Kidney epithelial cell (primary cell): ENCODE results near the gene LRRC74B. TPM values are rescaled to one million over a fixed set of nuclear protein-coding genes. Genes with fewer than 3 reads are reported as not detected.
"Not testable (repeated sequence)": the region's sequence is repeated elsewhere in the genome, so short reads cannot be mapped to it uniquely, and the experiment has no call there.

Source experiments
- DNase-seq: peaks from one replicate; pipeline ENCODE4 v3.0.0-alpha.2; 2010; ENCODE audit warnings: low read depth
- H3K27me3 ChIP-seq: 2 replicates; pipeline ENCODE4 v1.6.0; 2011; ENCODE audit warnings: low read length; ENCODE audit not compliant: control insufficient read depth, insufficient read depth
- H3K36me3 ChIP-seq: 2 replicates; pipeline ENCODE4 v1.5.1; 2011; ENCODE audit warnings: low read length; ENCODE audit not compliant: control insufficient read depth, insufficient read depth
- H3K4me3 ChIP-seq: 2 replicates; pipeline ENCODE4 v1.5.1; 2011; ENCODE audit warnings: low read depth, mild to moderate bottlenecking, control low read depth, low read length
- total RNA-seq: library from RNA; depleted of rRNA; stranded (reverse); fragments of >200 nt; gene quantifications from 2 replicates; pipeline ENCODE4 v1.2.3, GENCODE V29; 2015
- TF ChIP-seq, protein P1 (sequence below): IDR thresholded peaks from 2 replicates; pipeline ENCODE4 v1.5.1; 2011; ENCODE audit warnings: mild to moderate bottlenecking, moderate library complexity, low read length, control low read depth, inconsistent platforms; ENCODE audit not compliant: insufficient read depth, poor library complexity, severe bottlenecking

The LRRC74B gene
- total RNA-seq, 1 donor from 2014 or later = not detected

DNA sequence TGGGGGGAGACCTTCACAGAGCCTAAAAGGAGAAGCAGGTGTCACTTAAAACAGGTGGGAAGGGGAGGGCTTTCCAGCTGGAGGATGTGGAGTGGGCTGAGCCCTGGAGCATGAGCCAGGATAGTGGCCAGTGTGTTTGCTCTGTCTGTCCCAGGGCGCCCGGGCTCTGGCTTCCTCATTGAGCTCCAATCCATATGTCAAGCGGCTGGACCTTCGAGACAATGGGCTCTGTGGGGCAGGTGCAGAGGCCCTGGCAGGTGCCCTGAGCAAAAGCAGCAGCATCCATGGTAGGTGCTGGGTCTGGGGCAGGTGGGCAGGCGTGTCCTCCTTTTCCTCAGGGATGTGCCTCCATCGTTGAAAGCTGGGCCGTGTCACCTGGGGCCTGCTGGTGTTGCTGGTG is 2.0 kb downstream of the LRRC74B start:
- no peak for DNase-seq
- no peaks in the 10 kb centered on the region for H3K36me3 ChIP-seq
- no peaks in the 10 kb centered on the region for H3K27me3 ChIP-seq
- TF ChIP-seq, protein P1, sequence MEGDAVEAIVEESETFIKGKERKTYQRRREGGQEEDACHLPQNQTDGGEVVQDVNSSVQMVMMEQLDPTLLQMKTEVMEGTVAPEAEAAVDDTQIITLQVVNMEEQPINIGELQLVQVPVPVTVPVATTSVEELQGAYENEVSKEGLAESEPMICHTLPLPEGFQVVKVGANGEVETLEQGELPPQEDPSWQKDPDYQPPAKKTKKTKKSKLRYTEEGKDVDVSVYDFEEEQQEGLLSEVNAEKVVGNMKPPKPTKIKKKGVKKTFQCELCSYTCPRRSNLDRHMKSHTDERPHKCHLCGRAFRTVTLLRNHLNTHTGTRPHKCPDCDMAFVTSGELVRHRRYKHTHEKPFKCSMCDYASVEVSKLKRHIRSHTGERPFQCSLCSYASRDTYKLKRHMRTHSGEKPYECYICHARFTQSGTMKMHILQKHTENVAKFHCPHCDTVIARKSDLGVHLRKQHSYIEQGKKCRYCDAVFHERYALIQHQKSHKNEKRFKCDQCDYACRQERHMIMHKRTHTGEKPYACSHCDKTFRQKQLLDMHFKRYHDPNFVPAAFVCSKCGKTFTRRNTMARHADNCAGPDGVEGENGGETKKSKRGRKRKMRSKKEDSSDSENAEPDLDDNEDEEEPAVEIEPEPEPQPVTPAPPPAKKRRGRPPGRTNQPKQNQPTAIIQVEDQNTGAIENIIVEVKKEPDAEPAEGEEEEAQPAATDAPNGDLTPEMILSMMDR = no peak
- no peak overlapping the region for H3K4me3 ChIP-seq

DNA sequence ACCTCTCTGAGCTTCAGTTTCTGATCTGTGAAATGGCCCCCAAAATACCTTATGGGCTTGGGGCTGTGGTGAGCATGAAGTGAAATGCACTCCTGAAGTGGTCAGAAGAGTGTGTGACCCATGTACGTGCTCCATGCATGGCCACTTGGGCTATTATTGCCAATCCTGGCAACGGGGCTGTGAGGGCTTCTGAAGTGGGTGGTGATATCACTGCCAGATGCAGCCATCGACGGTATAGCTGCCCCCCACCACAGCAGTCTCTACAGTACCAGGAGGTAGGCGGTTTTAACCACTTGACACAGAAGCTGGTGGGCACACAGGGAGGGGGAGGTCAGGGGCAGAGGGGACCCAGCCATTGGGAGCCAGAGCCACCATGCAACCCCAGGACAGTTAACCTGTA is 2.7 kb downstream of the LRRC74B start:
- not testable (repeated sequence) for H3K27me3 ChIP-seq, DNase-seq, H3K36me3 ChIP-seq, H3K4me3 ChIP-seq

DNA sequence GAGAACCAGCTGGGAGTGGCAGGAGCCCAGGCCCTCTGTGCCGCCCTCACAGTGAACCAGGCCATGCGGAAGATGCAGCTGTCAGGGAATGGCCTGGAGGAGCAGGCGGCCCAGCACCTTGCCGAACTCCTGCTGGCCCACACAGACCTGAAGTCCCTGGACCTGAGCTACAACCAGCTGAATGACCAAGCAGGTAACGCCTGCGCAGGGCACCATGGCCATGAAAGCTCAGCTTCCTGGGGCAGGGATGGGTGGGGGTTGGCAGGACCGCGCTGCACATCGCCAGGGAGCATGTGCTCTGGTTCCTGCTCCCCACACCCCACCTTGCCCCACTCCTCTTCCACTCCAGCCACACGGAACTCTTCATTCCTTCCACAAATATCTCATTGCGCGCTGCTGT is 3.2 kb downstream of the LRRC74B start:
- not testable (repeated sequence) for H3K27me3 ChIP-seq, H3K4me3 ChIP-seq, H3K36me3 ChIP-seq, DNase-seq

DNA sequence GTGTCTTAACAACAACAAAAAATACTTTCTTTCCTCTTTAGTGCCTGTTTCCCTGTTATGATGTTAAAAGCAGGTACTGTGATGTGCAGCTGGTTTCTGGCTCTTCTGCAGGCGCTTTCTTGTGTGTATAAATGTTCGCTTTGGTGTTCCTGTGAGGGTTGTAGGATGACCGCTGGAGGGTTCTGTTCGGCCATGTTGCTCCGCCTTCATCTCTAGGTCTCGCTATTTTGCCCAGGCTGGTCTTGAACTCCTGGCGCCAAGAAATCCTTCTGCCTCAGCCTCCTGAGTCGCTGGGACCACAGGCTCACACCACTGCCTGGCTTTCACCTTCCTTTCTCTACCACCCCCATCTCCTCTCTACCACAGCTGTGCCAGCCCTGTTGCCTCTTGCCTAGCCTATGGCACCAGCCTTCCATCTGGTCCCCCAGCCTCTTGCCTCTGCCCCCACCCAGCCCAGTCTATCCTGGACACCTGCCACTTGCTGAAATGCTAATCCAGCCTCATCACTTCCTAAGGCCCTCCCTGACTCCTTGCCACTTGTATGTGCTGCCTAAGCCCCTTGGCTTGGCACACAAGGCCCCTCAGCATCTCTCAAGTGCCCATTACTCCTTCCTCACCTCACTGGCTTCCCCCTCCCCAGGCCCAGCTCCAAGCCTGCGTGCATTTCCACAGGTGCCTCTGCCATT is 5.5 kb downstream of the LRRC74B start:
- TF ChIP-seq, protein P1 = no peak
- DNase-seq = no peak
- H3K36me3 ChIP-seq = no peaks in the 10 kb centered on the region
- peaks cover 6% of the 10 kb centered on the region for H3K27me3 ChIP-seq
- no peak overlapping the region for H3K4me3 ChIP-seq

GRCh38 chr22:21051831-21052400 is 6.2 kb downstream of the LRRC74B start:
- TF ChIP-seq, protein P1 = no peak
- Histone ChIP-seq H3K4me3 (no peak overlapping the region), H3K36me3 (no peaks in the 10 kb centered on the region), H3K27me3 (peaks cover 8% of the 10 kb centered on the region)
- no peak for DNase-seq

DNA sequence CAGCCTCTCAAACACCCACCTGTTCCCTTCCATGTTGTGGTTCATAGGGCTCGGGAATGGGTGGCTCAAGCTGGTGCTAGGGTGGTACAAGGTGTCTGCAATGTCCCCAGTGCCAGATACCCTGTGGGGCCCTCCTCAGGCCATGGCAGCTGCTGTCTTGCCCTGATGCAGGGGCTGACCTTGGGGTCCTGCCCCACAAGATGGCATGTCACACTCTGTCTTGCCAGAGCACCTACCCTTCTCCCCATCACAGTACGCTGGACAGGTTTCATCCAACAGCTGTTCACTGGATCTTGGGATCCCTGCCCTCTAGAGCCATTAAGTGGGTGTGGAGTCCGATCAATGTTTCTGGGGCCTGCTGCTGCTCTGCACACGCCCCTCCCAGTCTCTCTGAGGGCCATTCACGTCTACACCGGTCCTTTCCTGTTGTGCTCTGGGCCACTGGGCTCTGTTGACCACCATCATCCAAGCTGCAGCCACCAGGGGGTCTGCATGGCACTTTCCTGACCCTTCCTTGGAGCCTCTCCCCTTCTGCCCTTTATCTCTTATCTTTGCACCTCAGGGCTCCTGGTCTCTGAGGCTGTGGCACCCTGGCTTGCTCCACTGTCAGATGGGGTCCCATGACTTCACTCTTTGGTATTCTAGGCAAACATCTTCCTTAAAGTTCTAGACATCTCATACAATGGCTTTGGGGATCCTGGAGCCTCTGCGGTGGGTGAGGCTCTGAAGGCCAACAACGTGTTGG is 7.1 kb downstream of the LRRC74B start:
- no peaks in the 10 kb centered on the region for H3K36me3 ChIP-seq
- H3K4me3 ChIP-seq = no peak overlapping the region
- DNase-seq = no peak
- peaks cover 8% of the 10 kb centered on the region for H3K27me3 ChIP-seq
- TF ChIP-seq, protein P1 = no peak
